ENCODE results near the gene PPP1R14C. TPM values are rescaled to one million over a fixed set of nuclear protein-coding genes. Genes with fewer than 3 reads are reported as not detected.

The PPP1R14C gene
- total and polyA plus RNA-seq, 2 experiments from 2014 or later, result 2.1 to 5.2 TPM

DNA sequence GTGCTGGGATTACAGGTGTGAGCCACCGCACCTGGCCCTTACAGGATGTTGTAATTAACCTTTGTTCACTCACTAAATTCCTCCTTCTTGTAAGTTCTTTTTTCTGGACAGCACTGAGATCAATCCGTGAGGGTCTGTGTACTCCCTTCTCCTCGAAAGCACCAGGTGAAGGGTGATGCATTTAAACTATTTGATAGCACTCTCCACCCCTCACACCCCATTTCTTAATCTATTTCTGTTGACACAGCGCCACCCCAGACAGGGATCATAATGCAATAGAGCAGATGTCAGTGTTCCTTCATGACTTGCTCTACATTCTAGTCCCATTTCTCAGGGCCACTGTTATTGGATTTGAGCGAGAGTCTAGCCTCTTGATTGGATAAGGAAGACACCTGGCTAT lies 46.3 kb downstream of the PPP1R14C start:
- H3K9me3 ChIP-seq (ENCODE audit: low read depth), result no peaks in the 10 kb centered on the region
- 63% methylated on average over 5 of the region's 5 CpGs for WGBS (ENCODE audit: low lambda C conversion rate, missing lambda C conversion rate)
- H3K4me1 ChIP-seq (ENCODE audit: insufficient read depth), result peaks cover 4% of the 10 kb centered on the region
- H3K36me3 ChIP-seq (replicated peaks; ENCODE audit: insufficient read depth, low read depth), result no peaks in the 10 kb centered on the region
- TF ChIP-seq EZH2phosphoT487 (IDR thresholded peaks at IDR 0.05; ENCODE audit: low read depth, severe bottlenecking, unreplicated experiment) (no peak), EZH2 (IDR thresholded peaks at IDR 0.05; ENCODE audit: borderline replicate concordance) (no peak)
- TF ChIP-seq, protein P1, sequence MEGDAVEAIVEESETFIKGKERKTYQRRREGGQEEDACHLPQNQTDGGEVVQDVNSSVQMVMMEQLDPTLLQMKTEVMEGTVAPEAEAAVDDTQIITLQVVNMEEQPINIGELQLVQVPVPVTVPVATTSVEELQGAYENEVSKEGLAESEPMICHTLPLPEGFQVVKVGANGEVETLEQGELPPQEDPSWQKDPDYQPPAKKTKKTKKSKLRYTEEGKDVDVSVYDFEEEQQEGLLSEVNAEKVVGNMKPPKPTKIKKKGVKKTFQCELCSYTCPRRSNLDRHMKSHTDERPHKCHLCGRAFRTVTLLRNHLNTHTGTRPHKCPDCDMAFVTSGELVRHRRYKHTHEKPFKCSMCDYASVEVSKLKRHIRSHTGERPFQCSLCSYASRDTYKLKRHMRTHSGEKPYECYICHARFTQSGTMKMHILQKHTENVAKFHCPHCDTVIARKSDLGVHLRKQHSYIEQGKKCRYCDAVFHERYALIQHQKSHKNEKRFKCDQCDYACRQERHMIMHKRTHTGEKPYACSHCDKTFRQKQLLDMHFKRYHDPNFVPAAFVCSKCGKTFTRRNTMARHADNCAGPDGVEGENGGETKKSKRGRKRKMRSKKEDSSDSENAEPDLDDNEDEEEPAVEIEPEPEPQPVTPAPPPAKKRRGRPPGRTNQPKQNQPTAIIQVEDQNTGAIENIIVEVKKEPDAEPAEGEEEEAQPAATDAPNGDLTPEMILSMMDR (IDR thresholded peaks at IDR 0.05; ENCODE audit: poor library complexity), result no peak
- no peaks in the 10 kb centered on the region for H3K9me2 ChIP-seq (replicated peaks; ENCODE audit: insufficient read depth)
- no peak overlapping the region for H3K27ac ChIP-seq
- H2AFZ ChIP-seq, result no peak overlapping the region
- no peaks in the 10 kb centered on the region for H3K79me2 ChIP-seq
- no peak overlapping the region for H3K4me2 ChIP-seq
- no peaks in the 10 kb centered on the region for H4K20me1 ChIP-seq (ENCODE audit: insufficient read depth, poor library complexity, severe bottlenecking)
- H3K27me3 ChIP-seq, result no peaks in the 10 kb centered on the region
- H3K4me3 ChIP-seq, result no peak overlapping the region
- DNase-seq (ENCODE audit: low spot score), result no peak

DNA sequence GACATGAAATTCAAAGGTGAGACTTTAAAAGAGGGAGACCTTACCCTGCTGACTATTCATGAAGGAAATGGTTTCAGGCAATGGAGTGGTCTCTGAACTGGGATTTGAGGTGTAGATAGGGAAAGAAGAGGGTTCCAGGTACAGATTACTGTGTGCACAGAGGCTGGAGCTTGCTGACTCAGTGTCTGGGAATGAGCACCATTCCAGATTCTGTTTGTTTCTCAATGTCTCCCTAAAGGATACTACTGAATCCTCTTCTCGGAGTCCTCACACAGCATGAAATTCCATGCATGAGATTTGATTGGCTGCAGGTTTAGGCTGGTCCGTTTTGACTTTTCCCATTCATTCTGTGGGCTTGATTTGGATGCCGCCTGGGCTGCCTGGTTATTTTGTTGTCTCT lies 49.0 kb downstream of the PPP1R14C start:
- Histone ChIP-seq H3K27me3 (no peaks in the 10 kb centered on the region), H3K9me2 (replicated peaks; ENCODE audit: insufficient read depth) (no peaks in the 10 kb centered on the region), H3K27ac (no peak overlapping the region), H3K79me2 (no peaks in the 10 kb centered on the region), H3K9me3 (ENCODE audit: low read depth) (no peaks in the 10 kb centered on the region), H2AFZ (no peak overlapping the region), H3K4me3 (no peak overlapping the region), H4K20me1 (ENCODE audit: insufficient read depth, poor library complexity, severe bottlenecking) (no peaks in the 10 kb centered on the region), H3K4me1 (ENCODE audit: insufficient read depth) (peaks cover 12% of the 10 kb centered on the region), H3K4me2 (no peak overlapping the region), H3K36me3 (replicated peaks; ENCODE audit: insufficient read depth, low read depth) (no peaks in the 10 kb centered on the region)
- no peak for TF ChIP-seq EZH2 (IDR thresholded peaks at IDR 0.05; ENCODE audit: borderline replicate concordance)
- TF ChIP-seq, protein P1 (IDR thresholded peaks at IDR 0.05; ENCODE audit: poor library complexity), result no peak
- TF ChIP-seq EZH2phosphoT487 (IDR thresholded peaks at IDR 0.05; ENCODE audit: low read depth, severe bottlenecking, unreplicated experiment), result no peak
- DNase-seq (ENCODE audit: low spot score), result no peak
- WGBS (ENCODE audit: low lambda C conversion rate, missing lambda C conversion rate), result 79% methylated on average over 3 of the region's 3 CpGs

DNA sequence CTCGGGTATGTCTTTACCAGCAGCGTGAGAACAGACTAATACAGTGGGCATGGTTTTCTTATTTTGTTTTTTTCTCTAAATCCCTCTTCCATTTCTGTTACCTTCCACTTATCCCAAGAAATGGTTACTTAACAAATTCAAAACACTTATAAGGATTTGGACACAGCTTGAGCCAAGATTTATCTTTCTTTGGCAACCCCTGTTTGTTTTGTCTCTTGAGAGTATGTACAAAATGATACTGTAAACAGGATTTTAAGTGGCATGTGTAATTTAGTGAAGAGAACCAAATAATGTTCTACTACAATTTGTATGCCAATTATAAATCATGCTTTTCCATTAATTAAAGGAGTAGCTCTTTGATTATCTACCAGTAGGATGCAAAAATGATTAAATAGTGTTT lies 51.4 kb downstream of the PPP1R14C start:
- no peak overlapping the region for H3K27ac ChIP-seq
- 82% methylated on average over 2 of the region's 2 CpGs for WGBS (ENCODE audit: low lambda C conversion rate, missing lambda C conversion rate)

More for the DNA sequence above, 51.4 kb downstream of the PPP1R14C start:
- TF ChIP-seq EZH2phosphoT487 (IDR thresholded peaks at IDR 0.05; ENCODE audit: low read depth, severe bottlenecking, unreplicated experiment) (no peak), EZH2 (IDR thresholded peaks at IDR 0.05; ENCODE audit: borderline replicate concordance) (no peak)
- TF ChIP-seq, protein P1 (IDR thresholded peaks at IDR 0.05; ENCODE audit: poor library complexity), result no peak
- DNase-seq (ENCODE audit: low spot score), result no peak
- peaks cover 15% of the 10 kb centered on the region for H3K4me1 ChIP-seq (ENCODE audit: insufficient read depth)
- H3K9me2 ChIP-seq (replicated peaks; ENCODE audit: insufficient read depth), result no peaks in the 10 kb centered on the region
- no peak overlapping the region for H2AFZ ChIP-seq
- no peaks in the 10 kb centered on the region for H3K9me3 ChIP-seq (ENCODE audit: low read depth)
- no peak overlapping the region for H3K4me2 ChIP-seq
- no peak overlapping the region for H3K4me3 ChIP-seq
- H3K27me3 ChIP-seq, result no peaks in the 10 kb centered on the region
- H4K20me1 ChIP-seq (ENCODE audit: insufficient read depth, poor library complexity, severe bottlenecking), result no peaks in the 10 kb centered on the region
- no peaks in the 10 kb centered on the region for H3K36me3 ChIP-seq (replicated peaks; ENCODE audit: insufficient read depth, low read depth)
- H3K79me2 ChIP-seq, result no peaks in the 10 kb centered on the region
